SK-N-SH treated with all-trans-retinoic acid at 6 μM for 48 hours (cell line): ENCODE measurements around the gene TMEM222.

Experiments used
- ARNTL ChIP-seq: fragments of 450-650 bp; formaldehyde crosslinking; IDR thresholded peaks from 2 replicates; pipeline ENCODE4 v1.5.0; 2020; ENCODE audit warnings: low read depth, mild to moderate bottlenecking, moderate library complexity, borderline replicate concordance
- CSRNP3 ChIP-seq: fragments of 250-450 bp; sonication (Bioruptor Pico); IDR thresholded peaks from 2 replicates; pipeline ENCODE4 v1.5.1; 2021; ENCODE audit warnings: mild to moderate bottlenecking, moderate library complexity
- PATZ1 ChIP-seq: fragments of 250-450 bp; sonication (Bioruptor Pico); IDR thresholded peaks from 2 replicates; pipeline ENCODE4 v1.8.0; 2020; ENCODE audit warnings: mild to moderate bottlenecking, moderate library complexity, borderline replicate concordance
- RARB ChIP-seq: fragments of 250-450 bp; sonication (Bioruptor Pico); IDR thresholded peaks from 2 replicates; pipeline ENCODE4 v1.8.0; 2021; ENCODE audit warnings: mild to moderate bottlenecking, moderate library complexity
- TSHZ2 ChIP-seq: fragments of 250-450 bp; sonication (Bioruptor Pico); IDR thresholded peaks from 2 replicates; pipeline ENCODE4 v1.5.0; 2020; ENCODE audit warnings: mild to moderate bottlenecking, moderate library complexity
- ZFP3 ChIP-seq: fragments of 250-450 bp; sonication (Bioruptor Pico); IDR thresholded peaks from 2 replicates; pipeline ENCODE4 v1.5.0; 2020; ENCODE audit warnings: mild to moderate bottlenecking, moderate library complexity
- ZFP30 ChIP-seq: fragments of 450-650 bp; formaldehyde crosslinking; IDR thresholded peaks from 2 replicates; pipeline ENCODE4 v1.5.0; 2022; ENCODE audit warnings: mild to moderate bottlenecking, moderate library complexity
- ZNF70 ChIP-seq: fragments of 450-650 bp; formaldehyde crosslinking; IDR thresholded peaks from 2 replicates; pipeline ENCODE4 v1.5.0; 2020; ENCODE audit warnings: mild to moderate bottlenecking, moderate library complexity

- TF ChIP-seq CSRNP3 (CRISPR knock-in tag) = no peak
- no peak for TF ChIP-seq ZNF70 (CRISPR knock-in tag)
- TF ChIP-seq ZFP3 (CRISPR knock-in tag) = no peak
- no peak for TF ChIP-seq ARNTL (CRISPR knock-in tag)
- no peak for TF ChIP-seq PATZ1 (CRISPR knock-in tag)
- no peak for TF ChIP-seq TSHZ2 (CRISPR knock-in tag)
- TF ChIP-seq RARB (CRISPR knock-in tag) = no peak
- no peak for TF ChIP-seq ZFP30 (CRISPR knock-in tag)
Measured at GRCh38 chr1:27383661-27384060, 61.7 kb downstream of the TMEM222 start.
